Bronchial smooth muscle cell (primary cell): ENCODE measurements around the gene MRPS9. TPM values are rescaled to one million over a fixed set of nuclear protein-coding genes. Genes with fewer than 3 reads are reported as not detected.

Experiments used
- total RNA-seq: library from RNA; depleted of rRNA; stranded (reverse); fragments of >200 nt; gene quantifications from 2 replicates; pipeline ENCODE4 v1.2.1, GENCODE V29; 2014

The MRPS9 gene
- 22.8 and 30.4 TPM in 2 replicates for total RNA-seq

GRCh38 chr2:105037572-105038382 is at the start of gene MRPS9:
Gene MRPS9 (plus strand): TSS chr2:105038069. CDS start chr2:105038093, 24 bp downstream.

Other genes starting within 250 kb of the MRPS9 start
- gene POU3F3, start 184.0 kb upstream of the MRPS9 start, total RNA-seq = not detected in 2 replicates
- gene GPR45, start 203.7 kb downstream of the MRPS9 start, total RNA-seq = not detected in 2 replicates